ENCODE measurements around the gene CYP27A1. TPM values are rescaled to one million over a fixed set of nuclear protein-coding genes. Genes with fewer than 3 reads are reported as not detected.

The CYP27A1 gene
- total and polyA plus RNA-seq, 3 donors from 2014 or later, result 30.2 to 62.8 (median 37.2) TPM

GRCh38 chr2:218858138-218858445 lies 76.1 kb downstream of the CYP27A1 start:
- WGBS, 2 donors, result 36 to 39% methylated on average over 1 of the region's 1 CpG
- H3K9me3 ChIP-seq, result no peaks in the 10 kb centered on the region
- no peak for DNase-seq
- H3K4me3 ChIP-seq, result no peak overlapping the region
- H3K27ac ChIP-seq, result no peak overlapping the region
- intact Hi-C loops (cut with DNase I; ENCODE audit: low total_unique reads), result no loop called here
- TF ChIP-seq, protein P1, sequence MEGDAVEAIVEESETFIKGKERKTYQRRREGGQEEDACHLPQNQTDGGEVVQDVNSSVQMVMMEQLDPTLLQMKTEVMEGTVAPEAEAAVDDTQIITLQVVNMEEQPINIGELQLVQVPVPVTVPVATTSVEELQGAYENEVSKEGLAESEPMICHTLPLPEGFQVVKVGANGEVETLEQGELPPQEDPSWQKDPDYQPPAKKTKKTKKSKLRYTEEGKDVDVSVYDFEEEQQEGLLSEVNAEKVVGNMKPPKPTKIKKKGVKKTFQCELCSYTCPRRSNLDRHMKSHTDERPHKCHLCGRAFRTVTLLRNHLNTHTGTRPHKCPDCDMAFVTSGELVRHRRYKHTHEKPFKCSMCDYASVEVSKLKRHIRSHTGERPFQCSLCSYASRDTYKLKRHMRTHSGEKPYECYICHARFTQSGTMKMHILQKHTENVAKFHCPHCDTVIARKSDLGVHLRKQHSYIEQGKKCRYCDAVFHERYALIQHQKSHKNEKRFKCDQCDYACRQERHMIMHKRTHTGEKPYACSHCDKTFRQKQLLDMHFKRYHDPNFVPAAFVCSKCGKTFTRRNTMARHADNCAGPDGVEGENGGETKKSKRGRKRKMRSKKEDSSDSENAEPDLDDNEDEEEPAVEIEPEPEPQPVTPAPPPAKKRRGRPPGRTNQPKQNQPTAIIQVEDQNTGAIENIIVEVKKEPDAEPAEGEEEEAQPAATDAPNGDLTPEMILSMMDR (IDR thresholded peaks at IDR 0.05), result no peak
- TF ChIP-seq POLR2A (IDR thresholded peaks at IDR 0.05), result no peak
- no peaks in the 10 kb centered on the region for H3K36me3 ChIP-seq (ENCODE audit: low read depth, missing control alignments)
- H3K4me1 ChIP-seq, result peaks cover 21% of the 10 kb centered on the region
- H3K27me3 ChIP-seq, result no peaks in the 10 kb centered on the region

GRCh38 chr2:218858671-218859555 lies 77.0 kb downstream of the CYP27A1 start:
- Histone ChIP-seq H3K4me3 (peak overlapping the region; percentile 47 to 54), H3K9me3 (no peaks in the 10 kb centered on the region), H3K36me3 (ENCODE audit: low read depth, missing control alignments) (no peaks in the 10 kb centered on the region), H3K27ac (no peak overlapping the region), H3K4me1 (peaks cover 21% of the 10 kb centered on the region), H3K27me3 (no peaks in the 10 kb centered on the region)
- WGBS, 2 donors, result 14% methylated on average over 48 to 51 of the region's 51 CpGs
- TF ChIP-seq, protein P1 (IDR thresholded peaks at IDR 0.05), result no peak
- DNase-seq, result no peak
- intact Hi-C loops (cut with DNase I; ENCODE audit: low total_unique reads), result no loop called here

GRCh38 chr2:218859556-218859987 lies 77.6 kb downstream of the CYP27A1 start, which contains the start of gene WNT6:
Gene WNT6, plus strand, starts transcription at chr2:218859805. Its CDS starts 233 bp downstream, at chr2:218860038.
- Histone ChIP-seq H3K27ac (peak within 1 kb of the TSS in 1 of 2 donors; percentile 31), H3K27me3 (no peaks in the 10 kb centered on the region), H3K9me3 (no peaks in the 10 kb centered on the region), H3K36me3 (ENCODE audit: low read depth, missing control alignments) (no peaks in the 10 kb centered on the region), H3K4me3 (peak within 1 kb of the TSS; percentile 47 to 54), H3K4me1 (peaks cover 21% of the 10 kb centered on the region)
- DNase-seq, result no peak
- intact Hi-C loops (cut with DNase I; ENCODE audit: low total_unique reads), result no loop called here
- WGBS, 2 donors, result 0% methylated on average over 11 to 42 of the region's 64 CpGs
- no peak for TF ChIP-seq POLR2A (IDR thresholded peaks at IDR 0.05)
- TF ChIP-seq, protein P1 (IDR thresholded peaks at IDR 0.05), result no peak

GRCh38 chr2:218859988-218860831 lies 78.3 kb downstream of the CYP27A1 start:
- Histone ChIP-seq H3K4me1 (peaks cover 21% of the 10 kb centered on the region), H3K4me3 (peak overlapping the region; percentile 47 to 54), H3K36me3 (ENCODE audit: low read depth, missing control alignments) (no peaks in the 10 kb centered on the region), H3K9me3 (no peaks in the 10 kb centered on the region), H3K27me3 (no peaks in the 10 kb centered on the region), H3K27ac (peak overlapping the region in 1 of 2 donors; percentile 31)
- TF ChIP-seq, protein P1 (IDR thresholded peaks at IDR 0.05), result no peak
- TF ChIP-seq POLR2A (IDR thresholded peaks at IDR 0.05), result no peak
- WGBS, 2 donors, result 2 to 5% methylated on average over 31 to 32 of the region's 47 CpGs
- DNase-seq, result no peak
- intact Hi-C loops (cut with DNase I; ENCODE audit: low total_unique reads), result no loop called here
